ENCODE results near the gene ENPP3. TPM values are rescaled to one million over a fixed set of nuclear protein-coding genes. Genes with fewer than 3 reads are reported as not detected.
A peak's percentile ranks its signal among the peaks of the same experiment; 100 is the strongest.

The ENPP3 gene
- total and polyA plus RNA-seq, 2 experiments from 2014 or later: not detected

- Histone ChIP-seq H3K4me1 (ENCODE audit: insufficient read depth) (peaks cover 11% of the 10 kb centered on the region; the same call in 1 of the 2 replicates), H3K9me2 (ENCODE audit: insufficient read depth) (0 out of 2 replicates have a peak, but pooled peaks cover 5% of the 10 kb centered on the region), H3K27ac (ENCODE audit: low read depth) (peak overlapping the region; percentile 22; the same call in 1 of the 2 replicates), H3K79me2 (replicated peaks; ENCODE audit: insufficient read depth) (no peaks in the 10 kb centered on the region), H3F3A (replicated peaks; ENCODE audit: low read depth) (no peaks in the 10 kb centered on the region), H3K36me3 (ENCODE audit: insufficient read depth) (no peaks in the 10 kb centered on the region), H3K4me2 (no peak overlapping the region), H4K20me1 (replicated peaks; ENCODE audit: insufficient read depth) (no peaks in the 10 kb centered on the region), H3K27me3 (ENCODE audit: insufficient read depth) (no peaks in the 10 kb centered on the region), H3K4me3 (no peak overlapping the region), H2AFZ (no peak overlapping the region)
- no peak for ATAC-seq
- Mint-ChIP-seq H3K4me1 (peaks cover 12% of the 10 kb centered on the region; the same call in 2 of the 3 replicates), H3K9me3 (no peaks in the 10 kb centered on the region), H3K27ac (no peak overlapping the region), H3K27me3 (ENCODE audit: insufficient read depth, low read depth, poor library complexity) (no peaks in the 10 kb centered on the region), H3K36me3 (ENCODE audit: low read depth) (no peaks in the 10 kb centered on the region), H3K4me3 (no peak overlapping the region)
- TF ChIP-seq NANOG (IDR thresholded peaks at IDR 0.05; ENCODE audit: borderline replicate concordance) (no peak), EZH2 (IDR thresholded peaks at IDR 0.05; ENCODE audit: low read depth, unreplicated experiment) (no peak), REST (IDR thresholded peaks at IDR 0.05; ENCODE audit: unreplicated experiment) (no peak), STAT1 (IDR thresholded peaks at IDR 0.05; ENCODE audit: unreplicated experiment) (no peak), ZNF114 (CRISPR knock-in tag; IDR thresholded peaks at IDR 0.05) (no peak), ZNF462 (CRISPR knock-in tag; IDR thresholded peaks at IDR 0.05) (no peak), CTCF (conservative IDR thresholded peaks at IDR 0.05; ENCODE audit: low read depth in 2 of 2) (no peak), POLR2AphosphoS5 (IDR thresholded peaks at IDR 0.05; ENCODE audit: low read depth) (no peak)
- DNase-seq (ENCODE audit: low spot score): no peak
Measured at GRCh38 chr6:131789219-131789618, 152.1 kb downstream of the ENPP3 start.
